WTC11 (cell line): ENCODE data around the gene LPCAT1. TPM values are rescaled to one million over a fixed set of nuclear protein-coding genes. Genes with fewer than 3 reads are reported as not detected.

Experiments
- ATAC-seq: fragments of 200-7000 bp; cut with Tn5 transposase; 2 replicates; pipeline ENCODE4 v1.10.0; 2021; ENCODE audit warnings: mild to moderate bottlenecking, moderate library complexity
- CTCF ChIA-PET: fragments of 300-600 bp; sonication (Branson Sonifier 250); formaldehyde crosslinking; loops from one replicate; lab custom pipeline; 2021; ENCODE audit warnings: antibody characterized with exemption; lab: Charles Lee
- POLR2A ChIA-PET: fragments of 350-600 bp; sonication (Branson Sonifier 250); formaldehyde crosslinking; loops from one replicate; lab custom pipeline; 2021; ENCODE audit warnings: antibody characterized with exemption; lab: Charles Lee
- DNase-seq: peaks from one replicate; pipeline ENCODE4 v3.0.0; 2021; ENCODE audit warnings: low spot score
- H3K27ac Mint-ChIP-seq: 2 replicates; pipeline ENCODE4 v1.8.0; 2021; ENCODE audit warnings: mixed read lengths
- H3K27me3 Mint-ChIP-seq: 2 replicates; pipeline ENCODE4 v1.8.0; 2021; ENCODE audit warnings: low read depth, mild to moderate bottlenecking, moderate library complexity, mixed read lengths
- H3K36me3 Mint-ChIP-seq: 2 replicates; pipeline ENCODE4 v1.8.0; 2021; ENCODE audit warnings: mixed read lengths
- H3K4me1 Mint-ChIP-seq: 2 replicates; pipeline ENCODE4 v1.8.0; 2022; ENCODE audit warnings: mixed read lengths
- H3K4me3 Mint-ChIP-seq: 2 replicates; pipeline ENCODE4 v1.8.0; 2021; ENCODE audit warnings: mild to moderate bottlenecking, moderate library complexity, mixed read lengths
- H3K9me3 Mint-ChIP-seq: 2 replicates; pipeline ENCODE4 v1.8.0; 2021; ENCODE audit warnings: mixed read lengths
- ATF6 ChIP-seq: sonication (generic); formaldehyde crosslinking; IDR thresholded peaks from 2 replicates; pipeline ENCODE4 v1.8.1; 2023; ENCODE audit warnings: mild to moderate bottlenecking, missing genetic modification reagents
- E2F1 ChIP-seq: sonication (generic); formaldehyde crosslinking; IDR thresholded peaks from 2 replicates; pipeline ENCODE4 v1.8.0; 2022; ENCODE audit warnings: mild to moderate bottlenecking, missing genetic modification reagents
- E2F5 ChIP-seq: sonication (generic); formaldehyde crosslinking; IDR thresholded peaks from 2 replicates; pipeline ENCODE4 v1.8.1; 2022; ENCODE audit warnings: mild to moderate bottlenecking, moderate library complexity, missing genetic modification reagents
- ERG ChIP-seq: fragments of 250-450 bp; sonication (Bioruptor Pico); IDR thresholded peaks from 2 replicates; pipeline ENCODE4 v1.8.0; 2021; ENCODE audit warnings: mild to moderate bottlenecking
- ETV6 ChIP-seq: sonication (generic); formaldehyde crosslinking; IDR thresholded peaks from 2 replicates; pipeline ENCODE4 v1.8.1; 2022; ENCODE audit warnings: mild to moderate bottlenecking, missing genetic modification reagents
- FOXP1 ChIP-seq: sonication (generic); formaldehyde crosslinking; IDR thresholded peaks from 2 replicates; pipeline ENCODE4 v1.8.0; 2022; ENCODE audit warnings: missing genetic modification reagents, mild to moderate bottlenecking, moderate library complexity, borderline replicate concordance
- HMGA2 ChIP-seq: fragments of 250-450 bp; sonication (Bioruptor Pico); IDR thresholded peaks from 2 replicates; pipeline ENCODE4 v1.4.0; 2021; ENCODE audit warnings: mild to moderate bottlenecking, moderate library complexity
- MXD4 ChIP-seq: fragments of 250-450 bp; sonication (Bioruptor Pico); IDR thresholded peaks from 2 replicates; pipeline ENCODE4 v1.8.0; 2021; ENCODE audit warnings: mild to moderate bottlenecking, moderate library complexity, borderline replicate concordance
- MYBL2 ChIP-seq: sonication (generic); formaldehyde crosslinking; IDR thresholded peaks from 2 replicates; pipeline ENCODE4 v1.8.1; 2023; ENCODE audit warnings: mild to moderate bottlenecking, moderate library complexity, missing genetic modification reagents
- NFE2L1 ChIP-seq: sonication (generic); formaldehyde crosslinking; IDR thresholded peaks from 2 replicates; pipeline ENCODE4 v1.8.1; 2023; ENCODE audit warnings: missing genetic modification reagents
- NR2C2 ChIP-seq: sonication (generic); formaldehyde crosslinking; IDR thresholded peaks from 2 replicates; pipeline ENCODE4 v1.8.0; 2022; ENCODE audit warnings: mild to moderate bottlenecking, missing genetic modification reagents
- NR3C1 ChIP-seq: sonication (generic); formaldehyde crosslinking; conservative IDR thresholded peaks from 2 replicates; pipeline ENCODE4 v1.8.1; 2023; ENCODE audit warnings: low read depth, mild to moderate bottlenecking, missing genetic modification reagents
- PREB ChIP-seq: sonication (generic); formaldehyde crosslinking; IDR thresholded peaks from 2 replicates; pipeline ENCODE4 v1.8.1; 2022; ENCODE audit warnings: mild to moderate bottlenecking, missing genetic modification reagents, moderate library complexity, borderline replicate concordance
- PRRX2 ChIP-seq: fragments of 250-450 bp; sonication (Bioruptor Pico); IDR thresholded peaks from 2 replicates; pipeline ENCODE4 v1.8.0; 2021; ENCODE audit warnings: mild to moderate bottlenecking
- USF1 ChIP-seq: sonication (generic); formaldehyde crosslinking; IDR thresholded peaks from 2 replicates; pipeline ENCODE4 v1.8.0; 2022; ENCODE audit warnings: mild to moderate bottlenecking, missing genetic modification reagents
- ZMAT4 ChIP-seq: fragments of 250-450 bp; sonication (Bioruptor Pico); IDR thresholded peaks from 2 replicates; pipeline ENCODE4 v1.9.0; 2021; ENCODE audit warnings: mild to moderate bottlenecking
- ZNF138 ChIP-seq: sonication (generic); formaldehyde crosslinking; conservative IDR thresholded peaks from 2 replicates; pipeline ENCODE4 v1.8.1; 2022; ENCODE audit warnings: mild to moderate bottlenecking, moderate library complexity, missing genetic modification reagents
- ZNF219 ChIP-seq: sonication (generic); formaldehyde crosslinking; IDR thresholded peaks from 2 replicates; pipeline ENCODE4 v1.8.0; 2023; ENCODE audit warnings: missing genetic modification reagents, mild to moderate bottlenecking, borderline replicate concordance
- ZNF232 ChIP-seq: sonication (generic); formaldehyde crosslinking; IDR thresholded peaks from 2 replicates; pipeline ENCODE4 v1.8.0; 2022; ENCODE audit warnings: mild to moderate bottlenecking, missing genetic modification reagents
- ZNF396 ChIP-seq: fragments of 250-450 bp; sonication (Bioruptor Pico); IDR thresholded peaks from 2 replicates; pipeline ENCODE4 v1.8.0; 2021; ENCODE audit warnings: mild to moderate bottlenecking, moderate library complexity, borderline replicate concordance
- ZNF423 ChIP-seq: fragments of 250-450 bp; sonication (Bioruptor Pico); IDR thresholded peaks from 2 replicates; pipeline ENCODE4 v2.1.2; 2022; ENCODE audit warnings: mild to moderate bottlenecking, moderate library complexity
- total RNA-seq: library from RNA; stranded (reverse); gene quantifications from 3 replicates; pipeline ENCODE4 v1.2.3, GENCODE V29; 2021

Gene LPCAT1
- total RNA-seq, 1 experiment from 2014 or later, result 206 TPM

GRCh38 chr5:1551426-1552301, 27.9 kb upstream of the LPCAT1 start (continued):
- TF ChIP-seq ATF6 (CRISPR knock-in tag), result no peak

- POLR2A ChIA-PET, result interaction anchor here (0.7 kb wide), 1 partner anchor 49 kb away, joined by 3 read pairs; no protein-coding TSS in a partner anchor
- no peaks in the 10 kb centered on the region for H3K27me3 Mint-ChIP-seq
- no peak overlapping the region for H3K4me3 Mint-ChIP-seq
- CTCF ChIA-PET, result interaction anchor here (0.6 to 1.6 kb wide), 4 partner anchors 10 to 360 kb away, joined by 3 to 4 read pairs (median 4); no protein-coding TSS in a partner anchor
- no peak for TF ChIP-seq HMGA2 (CRISPR knock-in tag)
- no peak for TF ChIP-seq USF1 (CRISPR knock-in tag)
- TF ChIP-seq PREB, result no peak
- TF ChIP-seq, all 79 proteins: peak for 0
- H3K9me3 Mint-ChIP-seq, result peaks cover 1% of the 10 kb centered on the region; the same call in 1 of the 2 replicates
- H3K36me3 Mint-ChIP-seq, result no peaks in the 10 kb centered on the region
- no peaks in the 10 kb centered on the region for H3K4me1 Mint-ChIP-seq
- no peak for DNase-seq
- no peak for ATAC-seq
- H3K27ac Mint-ChIP-seq, result no peak overlapping the region
Measured at GRCh38 chr5:1550287-1551076, 26.7 kb upstream of the LPCAT1 start.

- H3K4me1 Mint-ChIP-seq, result no peaks in the 10 kb centered on the region
- TF ChIP-seq NFE2L1, result no peak
- TF ChIP-seq NR3C1 (CRISPR knock-in tag), result no peak
- TF ChIP-seq ZNF396 (CRISPR knock-in tag), result no peak
- no peak for TF ChIP-seq ZNF232 (CRISPR knock-in tag)
- TF ChIP-seq ZNF219, result no peak
- no peak for TF ChIP-seq ZNF423 (CRISPR knock-in tag)
- TF ChIP-seq FOXP1 (CRISPR knock-in tag), result no peak
- no peak for TF ChIP-seq MYBL2 (CRISPR knock-in tag)
- TF ChIP-seq E2F1, result no peak
- no peak for TF ChIP-seq ETV6 (CRISPR knock-in tag)
- TF ChIP-seq ZNF138 (CRISPR knock-in tag), result no peak
- TF ChIP-seq NR2C2 (CRISPR knock-in tag), result no peak
- no peak for TF ChIP-seq PRRX2 (CRISPR knock-in tag)
- no peak for TF ChIP-seq ERG
- no peak for TF ChIP-seq MXD4
- TF ChIP-seq E2F5 (CRISPR knock-in tag), result no peak
- TF ChIP-seq USF1 (CRISPR knock-in tag), result no peak
- no peak for TF ChIP-seq ZMAT4 (CRISPR knock-in tag)
- H3K27me3 Mint-ChIP-seq, result no peaks in the 10 kb centered on the region
- ATAC-seq, result no peak
- peaks cover 7% of the 10 kb centered on the region; the same call in 1 of the 2 replicates for H3K9me3 Mint-ChIP-seq
- CTCF ChIA-PET, result interaction anchor here (1.6 kb wide), 1 partner anchor 96 kb away, joined by 4 read pairs; no protein-coding TSS in a partner anchor
- DNase-seq, result no peak
- no peaks in the 10 kb centered on the region for H3K36me3 Mint-ChIP-seq
- H3K4me3 Mint-ChIP-seq, result no peak overlapping the region
- no peak overlapping the region for H3K27ac Mint-ChIP-seq
- POLR2A ChIA-PET, result no interaction called here
Measured at GRCh38 chr5:1549475-1550030, 25.8 kb upstream of the LPCAT1 start.
